HG03045 (cell line): ENCODE results near the gene OR6A2.
"Not testable (repeated sequence)": the region's sequence is repeated elsewhere in the genome, so short reads cannot be mapped to it uniquely, and the experiment has no call there.

ENCODE experiments used
- ATAC-seq: cut with Tn5 transposase; IDR thresholded peaks from one replicate; pipeline ENCODE4 v1.9.1; 2021; ENCODE audit warnings: mild to moderate bottlenecking, moderate library complexity; ENCODE audit not compliant: unreplicated experiment

OR6A2 gene

GRCh38 chr11:6799402-6799801 is at the start of gene OR6A2:
Gene OR6A2 (minus strand): TSS chr11:6799689. CDS start chr11:6795708, 3,981 bp downstream.
- no peak for ATAC-seq

GRCh38 chr11:6845383-6845782 is 45.9 kb upstream of the OR6A2 start, which contains the start of gene OR10A5:
Gene OR10A5 (plus strand): TSS chr11:6845683. CDS start chr11:6845683, 0 bp downstream.
- no peak for ATAC-seq

- no peak for ATAC-seq
These were observed 44.9 kb upstream of the OR6A2 start for GRCh38 chr11:6844356-6844755.

GRCh38 chr11:6843670-6844069 is 44.2 kb upstream of the OR6A2 start:
- no peak for ATAC-seq

- ATAC-seq, result no peak
These were observed 42.2 kb upstream of the OR6A2 start for GRCh38 chr11:6841694-6842093.

GRCh38 chr11:6834021-6834420 is 34.5 kb upstream of the OR6A2 start:
- ATAC-seq, result no peak

GRCh38 chr11:6833356-6833755 is 33.9 kb upstream of the OR6A2 start:
- ATAC-seq, result no peak

GRCh38 chr11:6828103-6828502 is 28.6 kb upstream of the OR6A2 start:
- ATAC-seq, result no peak

GRCh38 chr11:6825231-6825744 is 25.8 kb upstream of the OR6A2 start:
- ATAC-seq, result no peak

GRCh38 chr11:6824136-6824823 is 24.8 kb upstream of the OR6A2 start:
- no peak for ATAC-seq

GRCh38 chr11:6818967-6819366 is 19.5 kb upstream of the OR6A2 start:
- no peak for ATAC-seq

- no peak for ATAC-seq
These were observed 18.2 kb upstream of the OR6A2 start for GRCh38 chr11:6817694-6818093.

- ATAC-seq, result no peak
These were observed 14.2 kb upstream of the OR6A2 start for GRCh38 chr11:6813656-6814055.

- ATAC-seq, result peak; percentile 70
These were observed 13.0 kb upstream of the OR6A2 start for GRCh38 chr11:6812390-6813005.

- not testable (repeated sequence) for ATAC-seq
These were observed 1.6 kb upstream of the OR6A2 start for GRCh38 chr11:6801075-6801474.

GRCh38 chr11:6794639-6795038 is 4.8 kb downstream of the OR6A2 start:
- ATAC-seq, result no peak

- ATAC-seq, result no peak
These were observed 8.9 kb downstream of the OR6A2 start for GRCh38 chr11:6790546-6790945.

- no peak for ATAC-seq
These were observed 16.8 kb downstream of the OR6A2 start, which contains the start of gene OR2AG1 for GRCh38 chr11:6782720-6783119. Gene OR2AG1 (plus strand): TSS chr11:6783020. CDS start chr11:6785038, 2,018 bp downstream.

- ATAC-seq, result no peak
These were observed 18.7 kb downstream of the OR6A2 start for GRCh38 chr11:6780829-6781228.

GRCh38 chr11:6778518-6778917 is 21.0 kb downstream of the OR6A2 start:
- ATAC-seq, result no peak

- peak; percentile 83 for ATAC-seq
These were observed 27.3 kb downstream of the OR6A2 start, which contains the start of gene OR2AG2 for GRCh38 chr11:6771926-6772893. Gene OR2AG2 (minus strand): TSS chr11:6771976. CDS start chr11:6768957, 3,019 bp downstream.
